GM12872 (cell line): Measurements from ENCODE around the gene SECTM1.

Experiments used
- TF ChIP-seq, protein P1 (sequence below): IDR thresholded peaks from 3 replicates; pipeline ENCODE4 v1.5.1; 2011; ENCODE audit warnings: low read depth, mild to moderate bottlenecking, low read length, moderate library complexity; ENCODE audit not compliant: insufficient read depth

Gene SECTM1

DNA sequence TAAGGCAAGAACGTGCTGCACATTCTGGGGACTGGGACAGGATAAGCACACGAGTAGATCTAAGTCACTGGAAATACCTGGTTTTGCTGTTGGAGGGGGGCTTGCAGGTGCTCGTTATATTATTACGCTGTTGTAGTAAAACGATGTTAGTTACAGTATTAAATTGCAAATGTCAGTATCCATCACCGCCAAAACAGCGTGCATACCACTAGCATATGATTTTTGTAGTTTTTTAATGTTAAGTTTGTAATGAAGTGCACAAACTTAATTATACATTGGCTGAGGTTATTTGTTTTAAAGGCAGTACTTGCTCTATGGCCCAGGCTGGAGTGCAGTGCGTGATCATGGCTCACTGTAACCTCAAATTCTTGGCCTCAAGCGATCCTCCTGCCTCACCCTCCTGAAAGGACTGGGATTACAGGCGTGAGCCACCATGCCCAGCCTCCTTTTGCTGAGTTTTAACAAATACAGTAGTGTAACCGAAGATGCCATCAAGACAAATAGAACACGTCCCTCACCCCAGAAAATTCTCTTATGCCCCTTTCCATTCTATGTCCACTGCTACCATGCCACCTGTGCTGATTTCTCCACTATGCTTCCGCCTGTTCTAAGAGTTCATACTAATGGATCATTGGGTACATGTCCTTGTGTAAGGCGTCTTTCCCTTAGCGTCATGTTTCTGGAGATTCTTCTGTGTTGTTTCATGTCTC is 39.3 kb downstream of the SECTM1 start:
- TF ChIP-seq, protein P1, sequence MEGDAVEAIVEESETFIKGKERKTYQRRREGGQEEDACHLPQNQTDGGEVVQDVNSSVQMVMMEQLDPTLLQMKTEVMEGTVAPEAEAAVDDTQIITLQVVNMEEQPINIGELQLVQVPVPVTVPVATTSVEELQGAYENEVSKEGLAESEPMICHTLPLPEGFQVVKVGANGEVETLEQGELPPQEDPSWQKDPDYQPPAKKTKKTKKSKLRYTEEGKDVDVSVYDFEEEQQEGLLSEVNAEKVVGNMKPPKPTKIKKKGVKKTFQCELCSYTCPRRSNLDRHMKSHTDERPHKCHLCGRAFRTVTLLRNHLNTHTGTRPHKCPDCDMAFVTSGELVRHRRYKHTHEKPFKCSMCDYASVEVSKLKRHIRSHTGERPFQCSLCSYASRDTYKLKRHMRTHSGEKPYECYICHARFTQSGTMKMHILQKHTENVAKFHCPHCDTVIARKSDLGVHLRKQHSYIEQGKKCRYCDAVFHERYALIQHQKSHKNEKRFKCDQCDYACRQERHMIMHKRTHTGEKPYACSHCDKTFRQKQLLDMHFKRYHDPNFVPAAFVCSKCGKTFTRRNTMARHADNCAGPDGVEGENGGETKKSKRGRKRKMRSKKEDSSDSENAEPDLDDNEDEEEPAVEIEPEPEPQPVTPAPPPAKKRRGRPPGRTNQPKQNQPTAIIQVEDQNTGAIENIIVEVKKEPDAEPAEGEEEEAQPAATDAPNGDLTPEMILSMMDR, result no peak

DNA sequence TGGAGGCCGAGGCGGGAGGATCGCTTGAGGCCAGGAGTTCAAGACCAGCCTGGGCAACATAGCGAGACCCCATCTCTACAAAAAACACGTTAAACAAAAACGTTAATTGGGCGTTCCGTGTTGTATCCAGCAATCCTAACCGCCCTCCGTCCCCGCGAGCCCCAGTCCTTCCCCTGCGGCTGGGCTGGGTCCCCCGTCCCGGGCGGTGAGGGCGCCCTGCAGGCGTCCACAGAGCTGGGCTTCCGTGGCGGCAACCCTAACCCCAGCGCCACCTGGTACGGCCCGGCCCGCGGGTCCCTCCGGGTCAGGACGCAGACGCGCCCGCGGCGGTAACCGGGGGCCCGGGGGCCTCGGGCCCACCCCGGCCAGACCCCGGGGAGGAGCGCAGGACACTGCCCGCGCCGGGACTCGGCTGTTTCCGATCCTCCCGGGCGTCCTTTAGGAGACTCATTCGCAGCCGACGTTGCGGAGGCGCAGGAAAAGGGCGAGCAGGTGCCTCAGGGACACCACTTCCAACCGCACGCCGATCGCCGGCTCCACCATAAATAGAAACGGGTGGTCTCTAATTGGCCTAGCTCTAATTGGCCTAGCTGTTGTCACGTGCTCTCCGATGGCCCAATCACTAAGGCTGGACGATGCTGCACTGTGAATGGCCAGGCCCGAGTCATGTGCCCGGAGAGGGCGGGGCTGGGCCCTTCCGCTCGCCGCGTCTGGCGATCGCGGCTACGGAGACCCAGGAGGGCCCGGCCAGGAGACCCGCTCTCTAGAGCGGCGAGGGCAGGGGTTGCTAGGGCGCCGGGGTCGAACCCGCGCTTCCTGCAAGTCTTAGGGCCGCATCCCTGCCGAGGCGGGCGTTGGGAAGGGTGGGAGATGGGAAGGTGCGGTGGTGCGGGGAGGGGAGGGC is 41.1 kb downstream of the SECTM1 start:
- TF ChIP-seq, protein P1, result no peak

DNA sequence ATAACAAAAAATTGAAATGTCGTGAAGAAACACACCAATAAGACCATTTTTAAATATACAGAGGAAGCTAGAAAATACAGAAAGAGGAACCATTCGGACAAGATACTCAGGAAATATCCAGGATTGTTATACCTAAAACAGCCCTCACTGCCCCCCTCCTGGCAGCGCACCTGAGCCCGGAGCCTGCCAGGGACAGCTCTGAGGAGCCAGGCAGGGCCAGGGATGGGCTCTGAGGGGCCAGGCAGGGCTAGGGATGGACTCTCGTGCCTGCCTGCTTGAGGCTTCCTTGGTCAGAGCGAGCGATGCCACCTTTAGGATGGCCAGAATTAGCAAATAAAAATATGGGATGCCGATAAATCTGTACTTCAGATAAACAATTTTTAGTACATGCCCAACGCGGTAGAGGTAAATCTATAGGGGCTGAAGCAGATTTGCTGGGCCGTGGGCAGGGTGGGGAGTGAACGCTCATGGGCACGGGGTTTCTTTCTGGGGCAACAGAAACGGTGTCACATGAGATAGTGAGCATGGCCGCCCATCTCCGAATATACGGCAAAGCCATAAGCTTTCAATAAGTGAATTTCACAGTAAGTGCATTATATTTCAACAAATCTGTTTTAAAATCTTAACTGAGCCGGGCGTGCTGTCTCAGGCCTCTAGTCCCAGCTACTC is 41.9 kb downstream of the SECTM1 start:
- TF ChIP-seq, protein P1, result no peak

DNA sequence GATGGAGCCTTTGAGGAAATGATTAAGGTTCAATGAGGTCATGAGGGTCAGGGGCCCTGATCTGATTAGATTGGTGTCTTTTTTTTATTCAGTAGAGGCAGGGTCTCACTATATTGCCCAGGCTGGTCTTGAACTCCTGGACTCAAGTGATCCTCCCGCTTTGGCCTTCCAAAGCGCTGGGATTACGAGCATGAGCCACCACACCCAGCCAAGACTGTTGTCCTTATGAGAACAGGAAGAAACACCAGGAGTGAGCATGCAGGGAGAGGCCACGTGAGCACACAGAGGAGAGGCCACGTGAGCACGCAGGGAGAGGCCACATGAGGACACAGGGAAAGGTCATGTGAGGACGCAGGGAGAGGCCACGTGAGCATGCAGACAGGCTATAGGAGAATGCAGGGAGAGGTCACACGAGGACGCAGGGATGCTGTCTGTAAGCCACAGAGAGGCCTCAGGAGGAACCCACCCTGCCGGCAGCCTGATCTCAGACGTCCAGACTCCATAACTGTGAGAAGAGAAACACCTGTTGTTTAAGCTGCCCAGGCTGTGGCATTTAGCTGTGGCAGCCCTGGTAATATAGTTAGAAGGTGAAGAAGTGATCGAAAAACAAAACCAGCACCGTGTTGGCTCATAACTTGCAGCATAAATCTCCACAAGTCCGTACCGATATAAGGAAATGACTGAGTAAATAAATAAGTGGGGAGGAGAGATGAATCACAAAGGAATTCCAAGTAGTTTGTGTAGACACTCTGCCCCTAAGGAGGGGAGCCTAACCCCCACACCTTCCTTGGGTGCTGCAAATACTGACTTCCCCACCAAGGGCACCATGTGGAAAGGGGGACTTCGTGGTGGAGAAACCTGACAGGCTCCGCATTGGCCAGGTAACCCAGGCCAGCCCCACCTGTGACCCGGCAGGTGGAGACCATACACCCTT is 45.4 kb downstream of the SECTM1 start:
- TF ChIP-seq, protein P1, result no peak

DNA sequence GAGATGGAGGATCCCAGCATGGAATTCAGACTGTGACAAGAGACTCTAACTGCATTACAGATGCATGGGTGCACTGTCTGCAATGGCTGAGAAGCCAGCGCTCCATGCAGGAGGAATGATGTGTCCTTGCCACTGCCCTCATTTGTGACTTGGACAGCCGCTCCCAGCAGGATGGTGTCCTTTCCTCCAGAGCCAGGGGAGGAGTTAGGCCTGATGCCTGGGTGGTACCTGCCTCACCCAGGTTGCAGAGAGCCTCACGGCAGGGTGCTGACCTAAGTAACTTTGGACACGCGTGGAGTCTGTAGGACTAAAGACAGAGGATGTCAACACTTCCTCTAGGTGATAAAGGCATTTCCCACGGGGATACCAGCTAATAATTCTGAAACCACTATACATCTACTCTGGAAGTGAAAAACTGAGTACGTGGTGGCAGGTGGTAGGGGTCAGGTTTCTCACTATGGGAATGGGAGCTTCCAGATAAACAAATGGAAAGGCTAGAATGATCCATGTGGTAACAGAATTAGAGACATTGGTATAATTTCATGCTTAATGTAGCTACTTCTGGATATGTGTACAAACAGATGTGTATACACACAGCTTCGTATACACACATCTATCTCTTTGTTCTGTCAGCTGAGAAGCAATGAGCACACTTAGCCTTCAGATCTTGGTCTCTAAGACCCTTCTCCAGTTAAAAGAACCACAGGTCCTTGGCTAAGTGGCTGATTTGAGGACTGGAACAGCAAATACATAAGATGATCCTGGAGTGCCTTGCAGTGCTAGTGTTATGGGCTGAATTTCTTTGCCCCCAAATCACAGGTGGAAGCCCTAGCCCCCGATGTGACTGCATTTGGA is 46.3 kb downstream of the SECTM1 start:
- TF ChIP-seq, protein P1, result no peak

DNA sequence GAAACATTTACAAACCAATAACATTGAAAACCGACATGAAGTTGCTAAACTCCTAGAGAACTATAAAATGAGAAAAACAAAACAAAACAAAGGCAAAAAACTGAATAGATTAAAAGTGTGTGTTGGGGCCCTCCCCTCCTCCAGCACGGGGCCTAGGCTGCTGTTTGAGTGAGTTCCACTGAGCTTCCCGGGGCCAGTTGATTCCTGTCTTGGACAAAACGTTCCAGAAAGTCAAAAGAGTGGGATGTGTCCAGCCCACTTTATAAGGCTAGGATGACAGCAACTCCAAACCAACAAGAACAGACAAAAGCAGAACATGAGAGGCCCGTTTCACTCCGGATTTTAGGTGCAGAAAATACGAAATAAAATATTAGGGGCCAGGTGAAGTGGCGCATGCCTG is 48.4 kb downstream of the SECTM1 start:
- TF ChIP-seq, protein P1, result no peak
